ENCODE data around the gene DNAL4.

The DNAL4 gene

GRCh38 chr22:38789606-38790005 is 4.3 kb downstream of the DNAL4 start:
- Histone ChIP-seq H3K9me3 (no peaks in the 10 kb centered on the region), H4K20me1 (no peaks in the 10 kb centered on the region), H3K27me3 (no peaks in the 10 kb centered on the region), H3K4me2 (no peak overlapping the region), H3K4me3 (no peak overlapping the region), H3K4me1 (peaks cover 17% of the 10 kb centered on the region), H3K9ac (no peak overlapping the region), H3K36me3 (peaks cover 21% of the 10 kb centered on the region), H3K27ac (no peak overlapping the region)
- no peak for TF ChIP-seq Cebpa-rat (IDR thresholded peaks at IDR 0.05)

DNA sequence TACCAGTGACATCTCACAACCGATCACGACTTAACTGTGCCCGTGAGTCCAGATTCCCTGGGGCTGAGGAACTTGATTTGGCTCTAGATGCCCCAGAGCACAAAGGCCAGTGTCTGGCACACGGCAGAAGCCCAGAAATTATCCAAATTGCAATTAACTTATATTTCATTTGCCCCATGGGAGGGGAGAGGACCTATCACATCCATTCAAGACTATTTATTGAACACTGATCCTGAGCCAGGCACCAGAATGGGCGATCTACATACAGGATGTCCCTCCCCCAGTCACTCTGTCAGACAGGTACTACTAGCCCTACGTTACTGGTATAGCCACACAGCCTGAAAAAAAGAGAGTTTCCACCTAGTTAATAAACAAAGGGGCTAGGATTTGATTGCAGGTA is 5.1 kb downstream of the DNAL4 start:
- Histone ChIP-seq H3K27ac (no peak overlapping the region), H3K4me2 (no peak overlapping the region), H4K20me1 (no peaks in the 10 kb centered on the region), H3K4me3 (no peak overlapping the region), H3K27me3 (no peaks in the 10 kb centered on the region), H3K4me1 (peaks cover 12% of the 10 kb centered on the region), H3K36me3 (peaks cover 21% of the 10 kb centered on the region), H3K9ac (no peak overlapping the region), H3K9me3 (no peaks in the 10 kb centered on the region)
- TF ChIP-seq Cebpa-rat (IDR thresholded peaks at IDR 0.05) = no peak

GRCh38 chr22:38788021-38788816 is 5.7 kb downstream of the DNAL4 start:
- Histone ChIP-seq H3K4me3 (no peak overlapping the region), H4K20me1 (no peaks in the 10 kb centered on the region), H3K27me3 (no peaks in the 10 kb centered on the region), H3K27ac (no peak overlapping the region), H3K9me3 (no peaks in the 10 kb centered on the region), H3K36me3 (peaks cover 21% of the 10 kb centered on the region), H3K4me1 (peaks cover 13% of the 10 kb centered on the region), H3K4me2 (no peak overlapping the region), H3K9ac (no peak overlapping the region)
- no peak for TF ChIP-seq Cebpa-rat (IDR thresholded peaks at IDR 0.05)

DNA sequence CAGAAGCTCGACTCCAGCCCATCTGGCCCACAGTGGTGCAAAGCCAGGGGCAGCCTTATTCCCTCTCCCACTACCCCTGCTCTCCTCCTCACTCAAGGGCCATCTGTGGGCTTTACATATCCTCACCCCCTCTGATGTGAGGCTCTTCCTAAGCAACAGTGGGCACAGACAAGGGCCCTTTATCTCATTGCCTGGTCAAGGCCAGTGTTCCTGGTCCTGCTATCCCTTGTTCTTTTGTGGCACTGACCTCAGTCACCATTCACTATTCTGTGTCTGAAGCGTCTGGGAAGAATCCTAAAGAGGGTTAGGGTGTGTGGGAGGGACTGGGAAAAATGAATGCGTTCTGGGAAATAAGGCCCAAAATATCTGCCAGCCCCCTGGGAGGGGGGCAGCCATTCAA is 7.3 kb downstream of the DNAL4 start:
- Histone ChIP-seq H3K4me1 (peaks cover 21% of the 10 kb centered on the region), H3K27me3 (no peaks in the 10 kb centered on the region), H3K36me3 (peaks cover 21% of the 10 kb centered on the region), H3K9me3 (no peaks in the 10 kb centered on the region), H3K27ac (no peak overlapping the region), H3K9ac (no peak overlapping the region), H4K20me1 (no peaks in the 10 kb centered on the region), H3K4me2 (no peak overlapping the region), H3K4me3 (no peak overlapping the region)
- no peak for TF ChIP-seq Cebpa-rat (IDR thresholded peaks at IDR 0.05)

DNA sequence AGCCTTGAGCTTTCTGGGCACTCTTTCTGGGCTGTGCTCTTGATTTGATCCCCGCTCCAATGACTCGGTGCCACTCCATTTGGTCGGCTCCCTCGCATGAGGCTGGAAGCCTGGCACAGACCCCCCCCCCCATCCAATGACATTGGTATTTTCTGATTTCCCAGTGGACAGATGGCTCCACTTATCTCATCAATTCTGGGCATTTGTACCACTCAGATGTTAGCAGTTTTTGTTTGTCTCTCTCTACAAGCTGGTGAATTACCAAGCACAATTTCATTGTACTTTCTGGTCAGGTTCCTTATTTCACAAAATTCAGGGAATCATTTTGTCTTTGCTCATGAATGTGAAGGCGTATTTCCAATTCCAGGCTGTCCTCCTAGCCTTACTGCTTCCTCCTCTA is 9.1 kb downstream of the DNAL4 start:
- peaks cover 22% of the 10 kb centered on the region for H3K4me1 ChIP-seq
- TF ChIP-seq Cebpa-rat (IDR thresholded peaks at IDR 0.05) = no peak
- no peak overlapping the region for H3K27ac ChIP-seq

GRCh38 chr22:38784035-38784434 is 9.9 kb downstream of the DNAL4 start:
- Histone ChIP-seq H3K9ac (no peak overlapping the region), H3K27ac (no peak overlapping the region), H3K4me3 (no peak overlapping the region), H3K27me3 (no peaks in the 10 kb centered on the region), H3K36me3 (peaks cover 30% of the 10 kb centered on the region; the same call in 1 of the 2 replicates), H4K20me1 (no peaks in the 10 kb centered on the region), H3K9me3 (no peaks in the 10 kb centered on the region), H3K4me2 (no peak overlapping the region), H3K4me1 (peaks cover 22% of the 10 kb centered on the region)
- no peak for TF ChIP-seq Cebpa-rat (IDR thresholded peaks at IDR 0.05)

More for the DNA sequence above, 9.1 kb downstream of the DNAL4 start:
- Histone ChIP-seq H3K36me3 (peaks cover 26% of the 10 kb centered on the region; the same call in 1 of the 2 replicates), H3K9ac (no peak overlapping the region), H3K27me3 (no peaks in the 10 kb centered on the region), H3K9me3 (no peaks in the 10 kb centered on the region), H4K20me1 (no peaks in the 10 kb centered on the region), H3K4me2 (no peak overlapping the region), H3K4me3 (no peak overlapping the region)

DNA sequence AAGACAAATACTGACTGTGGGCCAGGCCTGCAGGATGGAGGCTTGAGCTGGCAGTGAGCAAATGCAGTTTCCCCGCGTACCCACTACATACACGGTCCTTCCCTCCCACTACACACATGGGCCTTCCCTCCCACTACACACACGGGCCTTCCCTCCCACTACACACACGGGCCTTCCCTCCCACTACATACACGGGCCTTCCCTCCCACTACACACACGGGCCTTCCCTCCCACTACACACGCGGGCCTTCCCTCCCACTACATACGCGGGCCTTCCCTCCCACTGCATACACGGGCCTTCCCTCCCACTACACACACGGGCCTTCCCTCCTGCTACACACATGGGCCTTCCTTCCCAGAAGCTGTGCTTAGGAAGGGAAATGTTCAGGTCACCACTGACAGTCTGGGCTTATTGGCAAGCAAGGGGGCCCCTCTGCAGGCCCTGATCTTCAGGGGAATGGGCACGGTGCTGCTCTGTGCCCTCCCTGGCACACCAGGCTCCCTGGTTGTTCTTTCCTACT is 10.8 kb downstream of the DNAL4 start:
- Histone ChIP-seq H3K9me3 (no peaks in the 10 kb centered on the region), H3K4me3 (no peak overlapping the region), H3K36me3 (peaks cover 30% of the 10 kb centered on the region; the same call in 1 of the 2 replicates), H3K27me3 (no peaks in the 10 kb centered on the region), H3K4me2 (peak overlapping the region; percentile 77), H3K27ac (peak overlapping the region; percentile 73), H4K20me1 (no peaks in the 10 kb centered on the region), H3K9ac (0 out of 2 replicates have a peak overlapping the region, but pooled peaks have one; percentile 71), H3K4me1 (peaks cover 22% of the 10 kb centered on the region)
- TF ChIP-seq Cebpa-rat (IDR thresholded peaks at IDR 0.05) = no peak

DNA sequence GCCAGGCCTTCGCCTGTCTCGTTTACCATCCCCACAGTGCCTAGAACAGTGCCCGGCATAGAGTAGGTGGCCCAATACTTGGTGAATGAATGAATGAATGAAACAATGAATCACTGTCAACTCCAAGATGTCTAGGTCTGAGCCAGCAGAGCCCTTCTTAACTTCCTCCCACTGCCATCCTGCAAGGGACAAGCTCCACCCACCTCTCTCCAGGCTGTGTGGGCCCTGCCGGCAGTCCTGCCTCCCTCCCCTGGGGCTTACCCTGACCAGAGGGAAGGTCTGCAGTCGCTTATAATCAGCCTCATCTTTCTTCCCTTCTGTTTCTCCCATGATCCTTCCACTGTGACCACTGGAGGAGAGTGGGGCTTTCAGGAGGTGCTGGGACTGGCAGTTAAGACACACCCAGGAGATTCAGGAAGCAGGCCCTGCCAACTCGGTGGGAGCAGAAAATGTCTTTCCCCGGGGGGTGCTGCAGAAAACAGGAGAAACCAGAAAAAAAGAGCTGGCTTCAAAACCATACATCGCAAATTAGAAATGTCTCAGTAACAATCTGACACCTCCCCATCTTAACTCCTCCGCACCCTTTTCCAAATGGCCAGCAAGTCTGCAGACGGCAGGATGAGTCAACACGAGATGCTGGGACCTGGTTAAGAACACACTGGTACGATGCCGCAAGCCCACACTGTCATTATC is 11.4 kb downstream of the DNAL4 start:
- Histone ChIP-seq H3K27ac (peak overlapping the region; percentile 73), H4K20me1 (no peaks in the 10 kb centered on the region), H3K4me3 (no peak overlapping the region), H3K27me3 (no peaks in the 10 kb centered on the region), H3K9me3 (no peaks in the 10 kb centered on the region), H3K4me2 (peak overlapping the region; percentile 77), H3K4me1 (peaks cover 22% of the 10 kb centered on the region), H3K36me3 (peaks cover 25% of the 10 kb centered on the region; the same call in 1 of the 2 replicates), H3K9ac (peak overlapping the region; percentile 71)
- no peak for TF ChIP-seq Cebpa-rat (IDR thresholded peaks at IDR 0.05)

DNA sequence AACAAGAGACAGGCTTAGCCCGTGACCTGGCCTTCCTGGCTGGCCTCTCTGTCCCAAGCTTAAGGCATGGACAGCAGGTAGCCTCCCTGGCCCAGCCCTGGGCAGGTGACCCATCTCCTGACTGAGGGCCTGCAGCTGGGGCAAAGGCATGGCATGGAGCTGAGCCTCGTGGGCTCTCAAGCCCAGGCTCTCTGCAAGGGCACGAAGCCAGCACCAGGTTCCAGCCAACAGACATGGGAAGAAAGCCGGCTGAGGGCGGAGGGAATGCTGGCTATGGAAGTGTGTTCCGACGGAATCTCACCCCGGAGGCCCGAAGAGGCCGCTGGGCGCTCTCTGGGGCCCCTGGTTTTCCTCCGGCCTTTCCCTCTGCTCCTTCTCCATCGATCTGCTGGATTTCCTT is 12.9 kb downstream of the DNAL4 start:
- no peak overlapping the region for H3K27ac ChIP-seq
- no peak overlapping the region for H3K9ac ChIP-seq
- H4K20me1 ChIP-seq = no peaks in the 10 kb centered on the region
- H3K9me3 ChIP-seq = no peaks in the 10 kb centered on the region
- TF ChIP-seq Cebpa-rat (IDR thresholded peaks at IDR 0.05) = no peak
- H3K4me2 ChIP-seq = no peak overlapping the region
- H3K27me3 ChIP-seq = no peaks in the 10 kb centered on the region
- H3K36me3 ChIP-seq = peaks cover 24% of the 10 kb centered on the region; the same call in 1 of the 2 replicates
- H3K4me1 ChIP-seq = peaks cover 32% of the 10 kb centered on the region
- H3K4me3 ChIP-seq = no peak overlapping the region

Measured in BLaER1 (cell line).